Fibroblast of mammary gland (primary cell): ENCODE results near the gene PIWIL1.

ENCODE experiments used
- DNase-seq: peaks from one replicate; pipeline ENCODE4 v3.0.0-alpha.2; 2010; ENCODE audit warnings: low read depth
- H3K4me3 ChIP-seq: 2 replicates; pipeline ENCODE4 v1.5.1; 2011; ENCODE audit warnings: low read depth, mild to moderate bottlenecking, low read length, moderate library complexity; ENCODE audit not compliant: control insufficient read depth
- TF ChIP-seq, protein P1 (sequence below): conservative IDR thresholded peaks from 2 replicates; pipeline ENCODE4 v1.5.1; 2011; ENCODE audit warnings: low read depth, low read length, inconsistent platforms; ENCODE audit not compliant: control insufficient read depth, insufficient read depth

PIWIL1 gene

DNA sequence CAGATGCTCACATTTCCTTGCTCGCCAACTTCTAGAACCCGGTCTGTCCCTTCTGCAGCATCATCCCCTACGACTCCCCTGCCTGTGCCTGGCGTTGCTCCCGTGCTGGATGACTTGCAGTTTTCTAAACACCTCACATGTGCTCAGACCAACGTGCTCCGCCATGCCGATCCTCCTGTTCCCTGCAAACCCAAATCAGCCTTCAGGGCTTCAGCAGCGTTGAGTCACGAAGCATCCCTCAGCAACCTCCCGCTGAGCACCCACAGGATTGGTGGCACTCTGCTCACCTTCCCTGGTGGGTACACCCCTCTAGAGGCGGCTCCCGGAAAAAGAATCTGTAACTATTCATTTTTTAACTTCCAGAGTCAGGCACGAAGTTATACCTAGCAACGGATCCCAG is 2.8 kb upstream of the PIWIL1 start:
- no peak overlapping the region for H3K4me3 ChIP-seq
- no peak for DNase-seq
- TF ChIP-seq, protein P1, sequence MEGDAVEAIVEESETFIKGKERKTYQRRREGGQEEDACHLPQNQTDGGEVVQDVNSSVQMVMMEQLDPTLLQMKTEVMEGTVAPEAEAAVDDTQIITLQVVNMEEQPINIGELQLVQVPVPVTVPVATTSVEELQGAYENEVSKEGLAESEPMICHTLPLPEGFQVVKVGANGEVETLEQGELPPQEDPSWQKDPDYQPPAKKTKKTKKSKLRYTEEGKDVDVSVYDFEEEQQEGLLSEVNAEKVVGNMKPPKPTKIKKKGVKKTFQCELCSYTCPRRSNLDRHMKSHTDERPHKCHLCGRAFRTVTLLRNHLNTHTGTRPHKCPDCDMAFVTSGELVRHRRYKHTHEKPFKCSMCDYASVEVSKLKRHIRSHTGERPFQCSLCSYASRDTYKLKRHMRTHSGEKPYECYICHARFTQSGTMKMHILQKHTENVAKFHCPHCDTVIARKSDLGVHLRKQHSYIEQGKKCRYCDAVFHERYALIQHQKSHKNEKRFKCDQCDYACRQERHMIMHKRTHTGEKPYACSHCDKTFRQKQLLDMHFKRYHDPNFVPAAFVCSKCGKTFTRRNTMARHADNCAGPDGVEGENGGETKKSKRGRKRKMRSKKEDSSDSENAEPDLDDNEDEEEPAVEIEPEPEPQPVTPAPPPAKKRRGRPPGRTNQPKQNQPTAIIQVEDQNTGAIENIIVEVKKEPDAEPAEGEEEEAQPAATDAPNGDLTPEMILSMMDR = no peak

DNA sequence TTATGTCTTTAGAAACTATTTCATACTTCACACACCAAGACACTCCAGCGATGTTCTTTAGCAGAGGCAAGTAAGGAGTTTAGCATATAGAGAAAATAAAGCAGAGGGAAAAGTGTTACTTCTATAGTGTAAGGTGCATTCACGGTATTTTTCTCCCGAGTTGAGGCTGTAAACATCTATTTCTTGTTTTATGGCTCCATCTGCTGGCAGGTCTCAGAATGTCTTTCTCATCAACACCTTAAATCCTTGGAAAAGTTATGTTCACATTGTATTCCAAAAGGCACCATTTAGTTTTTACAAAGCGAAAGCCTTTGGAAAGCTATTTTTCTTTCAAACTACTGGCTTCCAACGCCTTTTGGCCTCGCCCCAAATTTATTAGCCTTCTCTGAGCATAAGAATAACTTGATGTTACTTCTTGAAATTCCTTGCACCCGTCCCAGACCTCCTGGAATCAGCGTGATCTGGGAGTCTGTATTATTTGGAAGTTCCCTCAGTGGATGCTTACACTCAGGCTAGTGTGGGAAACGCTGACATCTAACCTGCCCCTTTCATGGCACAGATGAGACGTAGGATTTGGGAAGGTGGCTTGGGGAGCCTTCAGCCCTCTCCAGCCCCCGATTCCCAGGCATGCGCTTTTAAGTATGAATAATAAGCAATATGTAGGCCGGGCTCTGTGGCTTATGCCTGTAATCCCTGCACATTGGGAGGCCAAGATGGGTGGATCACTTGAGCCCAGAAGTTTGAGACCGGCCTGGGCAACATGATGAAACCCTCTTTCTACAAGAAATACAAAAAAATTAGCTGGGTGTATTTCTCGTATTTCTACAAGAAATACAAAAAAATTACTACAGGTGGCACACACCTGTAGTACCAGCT is 1.9 kb upstream of the PIWIL1 start:
- no peak overlapping the region for H3K4me3 ChIP-seq
- TF ChIP-seq, protein P1 = peak; percentile 63
- peak; percentile 61 for DNase-seq

DNA sequence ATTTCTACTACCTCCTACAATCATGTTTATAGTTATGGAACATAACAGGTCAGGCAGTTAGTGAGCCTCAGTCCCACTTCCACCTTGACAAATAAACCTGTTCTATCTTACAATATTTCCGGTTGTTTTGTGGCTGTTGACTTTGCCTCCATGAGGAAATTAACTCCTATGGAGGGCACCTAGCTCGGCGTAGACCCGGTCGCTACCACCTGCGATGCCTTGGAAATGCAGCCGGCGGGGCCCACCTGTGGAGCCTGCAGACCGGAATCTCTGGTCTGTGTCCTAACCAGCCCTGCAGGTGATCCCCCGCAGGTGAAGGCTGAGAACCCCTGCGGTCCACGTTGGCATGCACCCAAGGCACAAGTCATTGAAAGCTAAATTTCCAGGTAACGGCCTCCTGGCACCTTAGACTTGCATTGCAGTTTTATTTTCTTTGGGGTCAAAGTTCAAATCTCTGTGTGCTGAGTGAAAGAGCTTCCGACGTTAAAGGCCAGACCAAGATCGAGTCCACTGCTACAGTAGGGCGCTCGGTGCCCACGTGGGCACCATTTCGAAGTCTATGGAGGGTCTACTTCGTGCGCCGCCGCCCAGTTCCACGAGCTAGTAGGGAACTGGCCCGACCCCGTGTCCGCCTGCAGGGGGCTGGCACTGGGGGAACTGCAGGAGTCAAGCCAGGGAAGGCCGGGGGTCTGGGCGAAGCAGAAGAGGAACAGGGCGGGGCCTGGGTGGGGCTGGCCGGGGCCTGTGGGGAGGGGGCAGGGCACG is 782 bp upstream of the PIWIL1 start:
- TF ChIP-seq, protein P1 = no peak

DNA sequence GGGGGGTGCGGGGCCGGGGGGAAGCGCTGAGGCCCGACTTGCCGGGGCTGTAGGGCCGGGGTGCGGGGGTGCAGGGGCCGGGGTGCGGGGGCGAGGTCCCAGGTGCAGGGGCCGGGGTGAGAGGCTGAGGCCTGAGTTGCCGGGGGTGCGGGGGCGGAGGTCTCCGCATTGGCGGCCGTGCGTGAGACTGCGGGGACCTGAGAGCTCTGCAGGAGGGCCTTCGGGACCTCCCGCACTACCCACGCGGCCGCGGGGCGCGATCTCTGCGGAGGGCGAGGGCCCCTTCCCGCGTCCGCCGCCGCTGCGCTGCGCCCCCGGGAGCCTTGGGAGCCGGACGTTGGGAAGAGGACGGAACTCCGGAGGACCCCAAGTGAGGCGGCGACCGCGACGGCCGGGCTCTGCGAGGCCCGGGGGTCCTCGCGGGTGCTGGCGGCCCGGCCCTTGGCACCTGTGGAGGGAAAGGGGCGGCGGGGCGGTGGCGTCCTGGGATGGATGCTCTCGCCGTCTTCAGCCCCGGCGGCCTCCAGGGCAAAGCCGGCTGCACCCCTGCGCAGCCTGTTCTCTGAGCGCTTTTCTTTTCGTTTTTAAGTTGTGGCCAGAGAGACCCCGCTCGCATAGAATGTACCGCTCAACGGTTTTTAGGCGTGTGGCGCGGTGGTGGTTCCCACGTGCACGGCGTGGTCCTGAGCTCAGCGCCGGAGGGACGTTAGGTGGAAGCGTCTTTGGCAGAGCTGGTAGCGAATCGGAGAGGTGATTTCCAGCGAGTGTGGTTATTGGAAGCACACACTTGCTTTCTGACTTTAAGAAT is 1.3 kb downstream of the PIWIL1 start:
- DNase-seq = no peak
- H3K4me3 ChIP-seq = no peak overlapping the region
- TF ChIP-seq, protein P1 = no peak

More for the DNA sequence above, 782 bp upstream of the PIWIL1 start:
- H3K4me3 ChIP-seq = no peak overlapping the region
- DNase-seq = no peak

DNA sequence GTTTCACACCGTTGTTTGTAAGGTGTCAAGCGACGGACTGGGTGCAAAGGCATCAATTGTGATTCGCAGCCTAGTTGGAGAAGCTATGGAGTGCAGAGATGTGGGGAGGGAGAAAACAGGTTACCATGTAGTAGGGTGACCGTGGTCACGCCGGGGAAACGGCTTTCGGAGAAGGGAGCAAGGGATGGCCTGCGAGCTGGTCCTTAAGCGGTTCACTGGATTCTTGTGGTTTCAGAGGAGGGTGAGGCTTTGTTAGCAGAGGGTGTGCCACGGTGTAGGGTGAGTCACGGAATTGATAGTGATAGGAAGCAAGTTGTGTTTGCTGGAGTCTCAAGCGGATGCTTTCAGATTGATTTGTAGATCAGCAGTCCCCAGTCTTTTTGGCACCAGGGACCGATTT is 2.3 kb downstream of the PIWIL1 start:
- TF ChIP-seq, protein P1 = no peak
- no peak overlapping the region for H3K4me3 ChIP-seq
- no peak for DNase-seq

DNA sequence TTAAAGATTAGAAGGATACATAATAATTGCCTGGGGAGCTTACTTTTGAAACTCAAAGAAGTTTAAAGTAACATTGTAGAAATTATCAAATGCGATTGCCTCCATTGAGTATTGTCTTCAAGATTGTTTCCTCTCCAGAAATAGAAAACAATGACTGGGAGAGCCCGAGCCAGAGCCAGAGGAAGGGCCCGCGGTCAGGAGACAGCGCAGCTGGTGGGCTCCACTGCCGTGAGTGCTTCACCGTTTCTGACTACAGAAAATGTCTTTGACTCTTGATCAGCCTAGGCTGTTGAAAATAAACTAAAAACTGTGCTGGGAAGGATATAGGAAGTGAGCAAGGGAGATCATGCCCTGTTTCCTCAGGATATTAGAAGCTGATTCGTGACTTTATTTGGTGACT is 4.8 kb downstream of the PIWIL1 start:
- TF ChIP-seq, protein P1 = no peak
- DNase-seq = no peak
- no peak overlapping the region for H3K4me3 ChIP-seq
